Loucy (cell line): ENCODE data around the gene MCEMP1.

Experiments
- EZH2phosphoT487 ChIP-seq: fragments of 200-600 bp; IDR thresholded peaks from 2 replicates; pipeline ENCODE4 v1.6.1; 2018; ENCODE audit warnings: antibody characterized with exemption, mild to moderate bottlenecking, moderate library complexity, borderline replicate concordance
- TF ChIP-seq, protein P1 (sequence below): fragments of 200-600 bp; sonication (generic); conservative IDR thresholded peaks from 2 replicates; pipeline ENCODE4 v1.5.1; 2014; ENCODE audit warnings: mild to moderate bottlenecking, antibody characterized with exemption, low read length

DNA sequence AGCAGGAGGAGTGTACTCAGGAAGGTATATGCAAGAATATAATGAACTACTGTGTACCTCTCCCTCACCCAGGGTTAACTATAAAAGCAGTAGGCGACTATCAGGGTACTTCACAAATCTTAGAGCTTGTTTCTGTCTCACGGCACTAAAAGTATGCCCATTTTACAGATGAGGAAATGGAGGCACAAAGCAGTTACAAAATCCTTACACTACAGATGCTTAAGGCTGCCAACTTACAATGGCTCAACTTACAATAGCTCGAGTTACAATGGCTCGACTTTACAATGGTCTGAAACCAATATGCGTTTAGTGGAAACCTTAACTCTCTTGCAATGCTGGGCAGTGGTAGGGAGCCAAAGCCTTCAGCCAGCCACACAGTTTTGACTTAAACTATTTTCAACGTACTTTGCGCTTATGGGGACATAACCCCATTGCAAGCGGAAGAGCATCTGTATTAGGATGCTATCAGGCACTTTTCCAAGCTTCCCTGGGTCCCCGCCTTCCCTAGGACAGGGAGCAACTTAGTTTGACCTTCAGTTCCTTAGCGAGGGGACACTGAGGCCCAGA, 20.9 kb downstream of the MCEMP1 start:
- TF ChIP-seq, protein P1, sequence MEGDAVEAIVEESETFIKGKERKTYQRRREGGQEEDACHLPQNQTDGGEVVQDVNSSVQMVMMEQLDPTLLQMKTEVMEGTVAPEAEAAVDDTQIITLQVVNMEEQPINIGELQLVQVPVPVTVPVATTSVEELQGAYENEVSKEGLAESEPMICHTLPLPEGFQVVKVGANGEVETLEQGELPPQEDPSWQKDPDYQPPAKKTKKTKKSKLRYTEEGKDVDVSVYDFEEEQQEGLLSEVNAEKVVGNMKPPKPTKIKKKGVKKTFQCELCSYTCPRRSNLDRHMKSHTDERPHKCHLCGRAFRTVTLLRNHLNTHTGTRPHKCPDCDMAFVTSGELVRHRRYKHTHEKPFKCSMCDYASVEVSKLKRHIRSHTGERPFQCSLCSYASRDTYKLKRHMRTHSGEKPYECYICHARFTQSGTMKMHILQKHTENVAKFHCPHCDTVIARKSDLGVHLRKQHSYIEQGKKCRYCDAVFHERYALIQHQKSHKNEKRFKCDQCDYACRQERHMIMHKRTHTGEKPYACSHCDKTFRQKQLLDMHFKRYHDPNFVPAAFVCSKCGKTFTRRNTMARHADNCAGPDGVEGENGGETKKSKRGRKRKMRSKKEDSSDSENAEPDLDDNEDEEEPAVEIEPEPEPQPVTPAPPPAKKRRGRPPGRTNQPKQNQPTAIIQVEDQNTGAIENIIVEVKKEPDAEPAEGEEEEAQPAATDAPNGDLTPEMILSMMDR, result no peak
- no peak for TF ChIP-seq EZH2phosphoT487
